HEK293T (cell line): ENCODE measurements around the gene COMMD10.
A peak's percentile ranks its signal among the peaks of the same experiment; 100 is the strongest.

Source experiments
- CTCF ChIA-PET: fragments of 350-600 bp; formaldehyde crosslinking; extraction: SDS; loops from one replicate; lab custom pipeline; 2021; ENCODE audit warnings: antibody characterized with exemption, inconsistent platforms; lab: Yijun Ruan, JAX
- POLR2A ChIA-PET: fragments of 350-600 bp; formaldehyde crosslinking; extraction: SDS; loops from one replicate; lab custom pipeline; 2020; ENCODE audit warnings: antibody characterized with exemption, inconsistent platforms; lab: Yijun Ruan, JAX
- DNase-seq: peaks from one replicate; pipeline ENCODE4 v3.0.0; 2012; ENCODE audit warnings: mixed read lengths; ENCODE audit errors: extremely low spot score
- ARNT ChIP-seq: fragments of 450-650 bp; IDR thresholded peaks from 2 replicates; pipeline ENCODE4 v1.6.1; 2017; ENCODE audit warnings: mild to moderate bottlenecking
- BHLHE40 ChIP-seq: fragments of 450-650 bp; IDR thresholded peaks from 2 replicates; pipeline ENCODE4 v1.6.1; 2016; ENCODE audit warnings: mild to moderate bottlenecking, moderate library complexity, borderline replicate concordance
- CTBP1 ChIP-seq: fragments of 450-650 bp; IDR thresholded peaks from 2 replicates; pipeline ENCODE4 v1.6.1; 2016; ENCODE audit warnings: borderline replicate concordance
- ELF4 ChIP-seq: fragments of 450-650 bp; IDR thresholded peaks from 2 replicates; pipeline ENCODE4 v1.6.1; 2017; ENCODE audit warnings: antibody characterized with exemption
- FOXA1 ChIP-seq: fragments of 450-650 bp; IDR thresholded peaks from 2 replicates; pipeline ENCODE4 v1.6.1; 2016; ENCODE audit warnings: mild to moderate bottlenecking
- FOXK2 ChIP-seq: fragments of 450-650 bp; IDR thresholded peaks from 2 replicates; pipeline ENCODE4 v1.6.1; 2016; ENCODE audit warnings: mild to moderate bottlenecking
- FOXM1 ChIP-seq: fragments of 450-650 bp; IDR thresholded peaks from 2 replicates; pipeline ENCODE4 v1.6.1; 2017; ENCODE audit warnings: mild to moderate bottlenecking, borderline replicate concordance
- HDGF ChIP-seq: fragments of 450-650 bp; IDR thresholded peaks from 2 replicates; pipeline ENCODE4 v1.6.1; 2017; ENCODE audit warnings: antibody characterized with exemption, borderline replicate concordance
- L3MBTL2 ChIP-seq: fragments of 450-650 bp; conservative IDR thresholded peaks from 2 replicates; pipeline ENCODE4 v1.6.1; 2016; ENCODE audit warnings: mild to moderate bottlenecking
- LEF1 ChIP-seq: fragments of 450-650 bp; IDR thresholded peaks from 2 replicates; pipeline ENCODE4 v1.6.1; 2017; ENCODE audit warnings: mild to moderate bottlenecking, borderline replicate concordance
- NFRKB ChIP-seq: fragments of 450-650 bp; IDR thresholded peaks from 2 replicates; pipeline ENCODE4 v1.6.1; 2016; ENCODE audit warnings: mild to moderate bottlenecking, moderate library complexity
- SP1 ChIP-seq: fragments of 450-650 bp; IDR thresholded peaks from 2 replicates; pipeline ENCODE4 v1.6.1; 2017
- SUZ12 ChIP-seq: fragments of 450-650 bp; IDR thresholded peaks from 2 replicates; pipeline ENCODE4 v1.6.1; 2016; ENCODE audit warnings: mild to moderate bottlenecking
- TARDBP ChIP-seq: fragments of 450-650 bp; IDR thresholded peaks from 2 replicates; pipeline ENCODE4 v1.6.1; 2016
- ZNF384 ChIP-seq: fragments of 450-650 bp; IDR thresholded peaks from 2 replicates; pipeline ENCODE4 v1.6.1; 2016
- TF ChIP-seq, protein P1 (sequence below): fragments of 450-650 bp; IDR thresholded peaks from 2 replicates; pipeline ENCODE4 v1.6.1; 2016

Gene COMMD10

DNA sequence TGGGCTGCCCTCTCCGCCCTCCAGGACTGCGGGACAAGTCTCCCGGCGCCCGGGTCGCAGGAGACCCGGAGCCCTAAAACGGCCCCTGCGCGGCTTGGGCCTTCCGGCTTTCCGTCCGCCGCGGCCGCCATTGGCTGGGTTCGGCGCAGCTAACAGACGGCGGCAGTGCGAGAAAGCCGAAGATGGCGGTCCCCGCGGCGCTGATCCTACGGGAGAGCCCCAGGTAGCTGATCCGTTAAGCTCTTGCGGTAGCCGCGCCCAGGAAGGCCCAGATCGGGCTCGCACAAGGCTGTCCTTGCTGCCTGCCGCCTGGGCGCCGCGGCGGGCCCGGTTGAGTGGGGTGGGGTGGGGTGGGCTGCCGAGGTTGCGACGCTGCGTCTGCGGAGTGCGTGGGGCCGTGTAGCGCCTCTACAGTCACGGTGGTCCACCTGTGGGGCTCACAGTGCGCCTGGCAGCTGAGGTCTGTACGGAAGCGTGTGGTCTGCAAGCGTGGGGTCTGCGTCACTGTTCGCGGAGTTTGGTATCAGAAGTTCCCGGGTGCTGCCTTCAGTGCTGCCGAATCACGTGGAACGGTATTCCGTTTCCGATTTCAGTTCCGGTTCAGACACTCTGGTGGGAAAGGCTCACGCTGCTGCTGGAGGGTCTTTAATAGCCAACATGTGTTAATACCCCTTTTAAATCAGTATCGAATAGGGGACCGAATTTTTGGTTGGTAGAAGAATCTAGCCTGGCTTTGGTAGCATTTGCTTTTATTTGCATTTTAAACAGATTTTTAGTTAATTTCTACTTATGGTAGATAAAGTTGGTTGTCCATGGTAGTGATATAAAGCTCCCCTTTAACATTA, at the start of gene COMMD10:
COMMD10 (plus strand) TSS at position 155 of the 845 bp plus-strand sequence.
- CTCF ChIA-PET, result interaction anchor here (0.6 kb wide), 1 partner anchor 444 kb away, joined by 3 read pairs; no protein-coding TSS in a partner anchor
- DNase-seq, result peak; percentile 76
- TF ChIP-seq HDGF, result no peak
- TF ChIP-seq L3MBTL2, result peak; percentile 97
- no peak for TF ChIP-seq SP1
- POLR2A ChIA-PET, result interaction anchor here (0.6 to 1.6 kb wide), 4 partner anchors 9 to 647 kb away, joined by 3 to 5 read pairs (median 4); partner anchors contain the start of gene CDO1

DNA sequence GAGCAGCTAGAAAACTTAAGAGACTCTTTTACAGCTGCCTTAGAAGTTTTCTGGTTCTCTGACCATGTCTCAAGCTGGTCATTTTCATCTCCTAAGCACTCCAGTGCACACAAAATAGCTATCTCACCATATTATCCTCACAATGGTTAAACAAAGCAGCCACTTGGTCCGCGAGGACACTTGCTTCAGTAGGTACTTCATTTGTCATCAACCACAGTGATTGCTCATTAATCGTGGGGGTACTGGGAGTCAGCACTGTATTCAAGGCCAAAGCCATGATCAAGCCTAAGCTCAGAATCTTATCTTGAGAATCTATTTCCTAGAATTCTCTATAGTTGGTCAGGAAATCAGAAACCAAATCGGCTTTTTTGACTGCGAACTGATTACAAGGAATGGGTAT, 49.7 kb upstream of the COMMD10 start:
- CTCF ChIA-PET, result interaction anchor here (0.6 kb wide), 1 partner anchor 907 kb away, joined by 3 read pairs; no protein-coding TSS in a partner anchor
- POLR2A ChIA-PET, result no interaction called here
- no peak for DNase-seq
- no peak for TF ChIP-seq SUZ12

DNA sequence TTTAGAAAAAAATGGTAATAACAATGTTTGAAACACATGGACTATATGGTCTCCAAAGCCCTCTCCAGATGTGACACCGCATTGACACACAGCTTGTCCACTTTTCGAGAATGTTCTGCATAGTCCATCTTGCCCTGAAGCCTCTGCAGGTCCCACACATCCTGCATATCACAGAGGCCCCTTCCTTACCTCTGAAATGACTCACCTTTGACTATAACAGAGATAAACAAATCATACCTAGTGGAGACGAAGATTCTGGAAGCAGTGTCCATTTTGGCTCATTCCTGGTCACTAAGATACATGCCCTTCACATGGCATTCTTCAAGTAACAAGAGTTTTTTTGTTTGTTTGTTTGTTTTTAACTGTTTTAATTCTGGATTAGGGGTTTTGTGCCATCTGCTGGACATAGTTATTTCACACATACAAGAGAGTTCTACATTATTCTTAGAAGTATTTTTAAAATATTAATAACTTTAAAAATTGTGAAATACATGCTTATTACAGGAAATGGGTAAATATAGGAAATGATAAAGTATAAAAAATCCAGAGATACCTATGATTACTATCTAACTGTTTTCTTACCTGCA, 47.5 kb upstream of the COMMD10 start:
- no peak for DNase-seq
- TF ChIP-seq HDGF (no peak), ARNT (no peak), BHLHE40 (no peak), L3MBTL2 (no peak), FOXK2 (no peak), SP1 (no peak), CTBP1 (no peak), SUZ12 (no peak), FOXM1 (no peak), LEF1 (no peak), TARDBP (no peak)
- CTCF ChIA-PET, result no interaction called here
- POLR2A ChIA-PET, result no interaction called here

DNA sequence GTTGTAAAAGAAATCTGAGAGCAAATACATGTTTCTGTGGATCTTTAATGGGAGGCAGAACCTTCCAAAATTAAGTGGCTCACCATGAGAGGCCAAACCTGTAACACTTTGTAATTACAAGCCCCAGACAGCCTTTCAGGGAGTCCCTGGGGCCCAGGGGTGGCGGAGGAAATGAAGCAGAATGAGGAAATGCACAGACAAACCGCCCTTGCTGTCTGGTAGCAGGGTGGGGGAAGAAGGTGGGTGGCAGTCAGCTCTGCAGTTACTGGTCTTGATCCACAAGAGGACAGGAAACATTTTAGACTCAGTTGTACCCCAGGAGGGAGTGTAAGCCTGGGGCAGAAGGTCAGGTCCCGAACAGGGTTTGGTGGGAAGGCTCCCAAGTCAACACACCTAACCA, 46.0 kb upstream of the COMMD10 start:
- ChIA-PET CTCF (no interaction called here), POLR2A (no interaction called here)

DNA sequence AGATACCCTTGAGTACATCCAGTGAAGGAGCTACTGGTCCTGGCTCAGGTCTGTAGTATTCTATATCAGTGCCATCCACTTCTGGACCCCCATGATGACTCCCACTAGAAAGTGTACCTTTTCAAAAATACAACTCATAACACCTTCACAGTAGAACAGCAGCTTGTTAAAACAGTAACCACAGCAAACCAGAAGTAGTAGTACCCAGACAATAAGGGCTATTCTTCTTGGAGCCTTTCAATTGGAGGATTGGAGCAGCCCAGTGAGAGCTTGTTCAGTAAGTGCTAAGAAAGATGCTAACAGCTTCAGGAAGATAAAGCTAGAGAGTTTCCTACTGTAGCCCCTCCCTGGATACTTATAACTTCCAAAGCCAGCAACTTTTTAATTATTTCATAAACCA, 42.5 kb upstream of the COMMD10 start:
- TF ChIP-seq ELF4, result no peak
- no peak for TF ChIP-seq ARNT
- TF ChIP-seq TARDBP, result no peak
- no peak for TF ChIP-seq SUZ12
- no peak for DNase-seq
- POLR2A ChIA-PET, result no interaction called here
- CTCF ChIA-PET, result interaction anchor here (0.6 kb wide), 1 partner anchor 40 kb away, joined by 3 read pairs; no protein-coding TSS in a partner anchor

More for the DNA sequence above, 46.0 kb upstream of the COMMD10 start:
- no peak for DNase-seq
- TF ChIP-seq FOXM1 (no peak), ELF4 (no peak), FOXK2 (no peak), ZNF384 (no peak), SUZ12 (no peak), LEF1 (no peak), SP1 (no peak), BHLHE40 (no peak), HDGF (no peak), L3MBTL2 (no peak), NFRKB (no peak), TARDBP (no peak), ARNT (no peak), CTBP1 (no peak), FOXA1 (no peak)
- TF ChIP-seq, protein P1, sequence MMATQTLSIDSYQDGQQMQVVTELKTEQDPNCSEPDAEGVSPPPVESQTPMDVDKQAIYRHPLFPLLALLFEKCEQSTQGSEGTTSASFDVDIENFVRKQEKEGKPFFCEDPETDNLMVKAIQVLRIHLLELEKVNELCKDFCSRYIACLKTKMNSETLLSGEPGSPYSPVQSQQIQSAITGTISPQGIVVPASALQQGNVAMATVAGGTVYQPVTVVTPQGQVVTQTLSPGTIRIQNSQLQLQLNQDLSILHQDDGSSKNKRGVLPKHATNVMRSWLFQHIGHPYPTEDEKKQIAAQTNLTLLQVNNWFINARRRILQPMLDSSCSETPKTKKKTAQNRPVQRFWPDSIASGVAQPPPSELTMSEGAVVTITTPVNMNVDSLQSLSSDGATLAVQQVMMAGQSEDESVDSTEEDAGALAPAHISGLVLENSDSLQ, result no peak

DNA sequence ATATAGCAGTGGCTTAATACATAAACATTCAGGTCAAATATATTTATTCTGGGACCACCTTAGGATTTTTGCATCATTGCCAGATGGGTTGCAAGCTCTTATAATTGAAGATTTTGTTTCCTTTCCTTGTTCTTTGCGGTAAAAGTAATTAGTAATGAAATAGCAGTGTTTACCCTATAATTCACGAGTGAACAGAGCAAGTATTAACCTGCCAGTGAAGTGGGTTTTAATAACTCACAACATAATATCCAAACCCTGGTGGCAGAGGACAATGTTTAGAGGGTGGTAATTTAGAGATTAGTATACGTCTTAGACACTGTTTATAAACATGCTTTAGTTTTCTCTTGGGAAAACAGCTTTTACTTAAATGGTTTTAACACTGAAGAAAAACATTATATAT, 40.8 kb upstream of the COMMD10 start:
- TF ChIP-seq FOXA1 (no peak), ELF4 (no peak), NFRKB (no peak), FOXM1 (no peak), SUZ12 (no peak), LEF1 (no peak), SP1 (no peak), ARNT (no peak), BHLHE40 (no peak), FOXK2 (no peak), CTBP1 (no peak), HDGF (no peak), L3MBTL2 (no peak), ZNF384 (no peak), TARDBP (no peak)
- TF ChIP-seq, protein P1, result no peak
- ChIA-PET POLR2A (no interaction called here), CTCF (interaction anchor here (1.0 kb wide), 1 partner anchor 24 kb away, joined by 3 read pairs; no protein-coding TSS in a partner anchor)
- no peak for DNase-seq

DNA sequence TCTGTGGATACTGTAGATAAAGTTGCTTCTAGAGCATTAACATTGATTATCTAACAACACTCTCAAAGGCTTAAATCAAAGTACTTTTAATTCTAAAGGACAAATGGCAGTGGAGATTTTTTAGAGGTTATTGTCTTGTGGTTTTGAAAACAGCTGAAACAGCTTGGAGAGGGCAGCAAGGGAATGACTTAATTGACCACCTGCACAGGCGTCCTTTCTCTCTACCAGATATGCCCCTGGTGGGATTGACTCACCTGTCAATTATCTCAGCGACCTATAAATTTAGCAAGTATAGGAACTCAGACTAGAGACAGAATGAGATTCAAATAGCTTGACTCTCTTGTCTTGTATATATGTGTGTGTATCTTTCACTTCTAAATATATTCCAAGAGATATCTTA, 39.0 kb upstream of the COMMD10 start:
- ChIA-PET POLR2A (no interaction called here), CTCF (no interaction called here)
- TF ChIP-seq ELF4 (no peak), FOXM1 (no peak), BHLHE40 (no peak)
- no peak for DNase-seq
